ENCODE results near the gene ZNF385B.

DNA sequence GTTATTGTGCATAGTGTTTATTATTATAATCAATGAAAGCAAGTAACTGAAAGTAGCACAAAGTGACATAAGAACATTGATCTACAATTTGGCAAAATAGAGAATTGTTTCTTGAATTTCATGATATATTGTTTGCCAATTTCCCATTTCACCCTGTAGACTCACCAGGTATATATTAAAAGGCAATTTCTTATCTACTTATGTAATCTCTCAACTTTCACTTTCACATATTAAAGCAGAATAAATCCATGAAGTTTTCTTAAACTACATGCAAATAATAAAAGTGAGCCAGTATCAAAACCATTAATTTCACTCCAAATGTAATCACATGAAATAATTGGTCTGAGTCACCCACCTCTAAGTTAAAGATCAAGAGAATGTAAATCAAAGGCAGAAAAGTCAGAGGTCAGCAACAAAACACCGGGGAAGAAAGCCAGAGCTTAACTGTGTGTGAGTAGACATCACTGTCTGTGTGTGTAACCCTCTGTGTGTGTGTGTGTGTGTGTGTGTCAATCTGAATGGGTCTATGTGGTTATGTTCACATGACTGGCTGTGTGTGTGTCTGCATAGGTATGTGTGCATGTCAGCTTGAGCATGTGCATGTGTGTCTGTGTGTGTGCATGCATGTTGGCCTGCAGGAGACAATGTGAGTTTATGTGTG, 44.1 kb downstream of the ZNF385B start:
- TF ChIP-seq, protein P1, sequence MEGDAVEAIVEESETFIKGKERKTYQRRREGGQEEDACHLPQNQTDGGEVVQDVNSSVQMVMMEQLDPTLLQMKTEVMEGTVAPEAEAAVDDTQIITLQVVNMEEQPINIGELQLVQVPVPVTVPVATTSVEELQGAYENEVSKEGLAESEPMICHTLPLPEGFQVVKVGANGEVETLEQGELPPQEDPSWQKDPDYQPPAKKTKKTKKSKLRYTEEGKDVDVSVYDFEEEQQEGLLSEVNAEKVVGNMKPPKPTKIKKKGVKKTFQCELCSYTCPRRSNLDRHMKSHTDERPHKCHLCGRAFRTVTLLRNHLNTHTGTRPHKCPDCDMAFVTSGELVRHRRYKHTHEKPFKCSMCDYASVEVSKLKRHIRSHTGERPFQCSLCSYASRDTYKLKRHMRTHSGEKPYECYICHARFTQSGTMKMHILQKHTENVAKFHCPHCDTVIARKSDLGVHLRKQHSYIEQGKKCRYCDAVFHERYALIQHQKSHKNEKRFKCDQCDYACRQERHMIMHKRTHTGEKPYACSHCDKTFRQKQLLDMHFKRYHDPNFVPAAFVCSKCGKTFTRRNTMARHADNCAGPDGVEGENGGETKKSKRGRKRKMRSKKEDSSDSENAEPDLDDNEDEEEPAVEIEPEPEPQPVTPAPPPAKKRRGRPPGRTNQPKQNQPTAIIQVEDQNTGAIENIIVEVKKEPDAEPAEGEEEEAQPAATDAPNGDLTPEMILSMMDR (IDR thresholded peaks at IDR 0.05; ENCODE audit: borderline replicate concordance, extremely low read depth, low read length, poor library complexity, severe bottlenecking) = no peak
- TF ChIP-seq EZH2 (IDR thresholded peaks at IDR 0.05; ENCODE audit: borderline replicate concordance, low read depth, low read length, severe bottlenecking) = no peak

Measured in DND-41 (cell line).